HEK293 (cell line): ENCODE data around the gene MBNL2.

Source experiments
- CTCF ChIA-PET: fragments of 350-600 bp; formaldehyde crosslinking; extraction: SDS; loops from one replicate; lab custom pipeline; 2021; ENCODE audit warnings: antibody characterized with exemption; lab: Yijun Ruan, JAX
- POLR2A ChIA-PET: fragments of 300-600 bp; formaldehyde crosslinking; extraction: SDS; loops from one replicate; lab custom pipeline; 2020; ENCODE audit warnings: antibody characterized with exemption, inconsistent platforms; lab: Yijun Ruan, JAX
- H3K27ac ChIP-seq: fragments of 200-500 bp; sonication (Bioruptor generic); 2 replicates; pipeline ENCODE4 v1.5.1; 2014; ENCODE audit warnings: low read depth, low read length, control low read depth, inconsistent platforms; ENCODE audit errors: extremely low read depth
- H3K36me3 ChIP-seq, 2 experiments: fragments of 200-500 bp in 1 of 2; sonication (Bioruptor generic) in 1 of 2; 1 replicate in 1 of 2; 2 replicates in 1 of 2; pipeline ENCODE4 v1.5.1; 2014 to 2017; ENCODE audit warnings: inconsistent platforms in 2 of 2, low read length in 2 of 2; ENCODE audit not compliant: control insufficient read depth in 2 of 2, insufficient read depth in 1 of 2
- H3K4me1 ChIP-seq: fragments of 200-500 bp; sonication (Bioruptor generic); 2 replicates; pipeline ENCODE4 v1.5.1; 2014; ENCODE audit warnings: mild to moderate bottlenecking, low read length, inconsistent platforms; ENCODE audit not compliant: control insufficient read depth, insufficient read depth
- H3K4me3 ChIP-seq: 2 replicates; pipeline ENCODE4 v1.5.1; 2011; ENCODE audit warnings: low read depth, mild to moderate bottlenecking, control low read depth, low read length, moderate library complexity
- H3K9me3 ChIP-seq: fragments of 200-500 bp; sonication (Bioruptor generic); 2 replicates; pipeline ENCODE4 v1.5.1; 2014; ENCODE audit warnings: low read depth, low read length, inconsistent platforms; ENCODE audit not compliant: control insufficient read depth, insufficient read depth
- GLIS1 ChIP-seq: fragments of 450-650 bp; formaldehyde crosslinking; IDR thresholded peaks from 2 replicates; pipeline ENCODE4 v1.5.1; 2016; ENCODE audit warnings: missing biosample characterization, missing genetic modification characterization
- IKZF3 ChIP-seq: fragments of 450-650 bp; IDR thresholded peaks from 2 replicates; pipeline ENCODE4 v1.5.0; 2018; ENCODE audit warnings: missing biosample characterization, mild to moderate bottlenecking, missing genetic modification characterization, moderate library complexity
- SP3 ChIP-seq: fragments of 450-650 bp; formaldehyde crosslinking; IDR thresholded peaks from 2 replicates; pipeline ENCODE4 v1.5.1; 2016; ENCODE audit warnings: missing biosample characterization, missing genetic modification characterization
- ZFP69B ChIP-seq: fragments of 450-650 bp; formaldehyde crosslinking; IDR thresholded peaks from 2 replicates; pipeline ENCODE4 v1.5.1; 2016; ENCODE audit warnings: missing biosample characterization, missing genetic modification characterization
- ZNF169 ChIP-seq: fragments of 450-650 bp; formaldehyde crosslinking; IDR thresholded peaks from 2 replicates; pipeline ENCODE4 v1.5.1; 2016; ENCODE audit warnings: missing biosample characterization, missing genetic modification characterization
- ZNF24 ChIP-seq: fragments of 450-650 bp; formaldehyde crosslinking; IDR thresholded peaks from 2 replicates; pipeline ENCODE4 v1.5.1; 2016; ENCODE audit warnings: missing biosample characterization, missing genetic modification characterization
- ZNF426 ChIP-seq: fragments of 450-650 bp; formaldehyde crosslinking; IDR thresholded peaks from 2 replicates; pipeline ENCODE4 v1.5.1; 2017; ENCODE audit warnings: missing biosample characterization, missing genetic modification characterization, mild to moderate bottlenecking, inconsistent platforms, moderate library complexity
- ZNF549 ChIP-seq: fragments of 450-650 bp; IDR thresholded peaks from 2 replicates; pipeline ENCODE4 v1.5.1; 2018; ENCODE audit warnings: missing biosample characterization, missing genetic modification characterization, mild to moderate bottlenecking, inconsistent platforms, moderate library complexity
- ZNF600 ChIP-seq: fragments of 450-650 bp; formaldehyde crosslinking; IDR thresholded peaks from 2 replicates; pipeline ENCODE4 v1.5.1; 2016; ENCODE audit warnings: missing biosample characterization, missing genetic modification characterization
- ZNF610 ChIP-seq: fragments of 450-650 bp; formaldehyde crosslinking; IDR thresholded peaks from 2 replicates; pipeline ENCODE4 v1.5.1; 2016; ENCODE audit warnings: missing biosample characterization, missing genetic modification characterization, borderline replicate concordance
- ZNF660 ChIP-seq: fragments of 450-650 bp; IDR thresholded peaks from 2 replicates; pipeline ENCODE4 v1.5.1; 2018; ENCODE audit warnings: missing biosample characterization, mild to moderate bottlenecking, missing genetic modification characterization
- ZNF707 ChIP-seq: fragments of 450-650 bp; formaldehyde crosslinking; IDR thresholded peaks from 2 replicates; pipeline ENCODE4 v1.5.1; 2016; ENCODE audit warnings: missing biosample characterization, missing genetic modification characterization
- ZNF843 ChIP-seq: fragments of 450-650 bp; formaldehyde crosslinking; IDR thresholded peaks from 2 replicates; pipeline ENCODE4 v1.5.1; 2016; ENCODE audit warnings: missing biosample characterization, missing genetic modification characterization
- ZXDB ChIP-seq: fragments of 450-650 bp; formaldehyde crosslinking; IDR thresholded peaks from 2 replicates; pipeline ENCODE4 v1.5.1; 2016; ENCODE audit warnings: missing biosample characterization, missing genetic modification characterization
- TF ChIP-seq, protein P1 (sequence below): fragments of 450-650 bp; formaldehyde crosslinking; IDR thresholded peaks from 2 replicates; pipeline ENCODE4 v1.5.1; 2017; ENCODE audit warnings: missing biosample characterization, missing genetic modification characterization
- TF ChIP-seq, protein P2 (sequence below): fragments of 450-650 bp; formaldehyde crosslinking; IDR thresholded peaks from 2 replicates; pipeline ENCODE4 v1.5.1; 2017; ENCODE audit warnings: missing biosample characterization, missing genetic modification characterization
- TF ChIP-seq, protein P3 (sequence below): fragments of 450-650 bp; formaldehyde crosslinking; conservative IDR thresholded peaks from 2 replicates; pipeline ENCODE4 v1.5.1; 2016; ENCODE audit warnings: low read depth, missing biosample characterization, missing genetic modification characterization
- TF ChIP-seq, protein P4 (sequence below): fragments of 450-650 bp; formaldehyde crosslinking; conservative IDR thresholded peaks from 2 replicates; pipeline ENCODE4 v1.5.1; 2016; ENCODE audit warnings: low read depth, missing biosample characterization, missing genetic modification characterization
- TF ChIP-seq, protein P5 (sequence below): fragments of 450-650 bp; formaldehyde crosslinking; IDR thresholded peaks from 2 replicates; pipeline ENCODE4 v1.5.1; 2016; ENCODE audit warnings: missing biosample characterization, missing genetic modification characterization

The MBNL2 gene

DNA sequence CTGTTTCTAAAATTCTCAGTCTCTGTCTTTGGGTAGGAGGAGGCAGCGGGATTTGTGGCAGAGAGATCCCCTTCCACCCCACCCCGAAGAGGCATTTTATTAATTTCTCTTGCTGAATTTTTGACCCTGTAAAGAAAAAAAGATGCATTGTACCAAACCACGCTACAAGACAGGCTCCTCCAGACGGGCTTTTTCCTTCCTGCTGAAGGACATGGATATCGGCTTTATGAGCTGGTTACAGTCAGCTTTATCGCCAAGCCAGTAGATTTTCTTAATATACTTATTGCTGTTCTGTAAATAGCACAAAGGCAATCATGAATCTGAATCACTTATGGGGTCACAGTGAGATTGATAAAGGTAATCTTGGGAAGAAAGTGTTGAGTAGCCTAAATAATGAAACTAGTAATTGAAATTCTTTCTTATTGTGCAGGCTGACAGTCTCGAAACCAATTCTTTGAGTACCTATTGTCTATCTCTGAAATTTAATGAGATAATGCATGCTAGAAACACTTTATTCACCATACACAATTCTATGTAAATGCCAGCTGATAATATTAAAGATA is 24.5 kb downstream of the MBNL2 start:
- Histone ChIP-seq H3K27ac (no peak overlapping the region), H3K9me3 (no peaks in the 10 kb centered on the region), H3K36me3 (no peaks in the 10 kb centered on the region), H3K4me1 (peaks cover 19% of the 10 kb centered on the region)
- CTCF ChIA-PET: no interaction called here
- POLR2A ChIA-PET: no interaction called here
- TF ChIP-seq ZNF660 (peak; percentile 62; the same call in 1 of the 2 replicates), ZNF426 (no peak), SP3 (tag by site-specific recombination) (no peak)
- TF ChIP-seq, protein P1, sequence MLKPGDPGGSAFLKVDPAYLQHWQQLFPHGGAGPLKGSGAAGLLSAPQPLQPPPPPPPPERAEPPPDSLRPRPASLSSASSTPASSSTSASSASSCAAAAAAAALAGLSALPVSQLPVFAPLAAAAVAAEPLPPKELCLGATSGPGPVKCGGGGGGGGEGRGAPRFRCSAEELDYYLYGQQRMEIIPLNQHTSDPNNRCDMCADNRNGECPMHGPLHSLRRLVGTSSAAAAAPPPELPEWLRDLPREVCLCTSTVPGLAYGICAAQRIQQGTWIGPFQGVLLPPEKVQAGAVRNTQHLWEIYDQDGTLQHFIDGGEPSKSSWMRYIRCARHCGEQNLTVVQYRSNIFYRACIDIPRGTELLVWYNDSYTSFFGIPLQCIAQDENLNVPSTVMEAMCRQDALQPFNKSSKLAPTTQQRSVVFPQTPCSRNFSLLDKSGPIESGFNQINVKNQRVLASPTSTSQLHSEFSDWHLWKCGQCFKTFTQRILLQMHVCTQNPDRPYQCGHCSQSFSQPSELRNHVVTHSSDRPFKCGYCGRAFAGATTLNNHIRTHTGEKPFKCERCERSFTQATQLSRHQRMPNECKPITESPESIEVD (tag by site-specific recombination): 0 out of 2 replicates have a peak, but pooled peaks have one; percentile 24
- TF ChIP-seq, protein P2, sequence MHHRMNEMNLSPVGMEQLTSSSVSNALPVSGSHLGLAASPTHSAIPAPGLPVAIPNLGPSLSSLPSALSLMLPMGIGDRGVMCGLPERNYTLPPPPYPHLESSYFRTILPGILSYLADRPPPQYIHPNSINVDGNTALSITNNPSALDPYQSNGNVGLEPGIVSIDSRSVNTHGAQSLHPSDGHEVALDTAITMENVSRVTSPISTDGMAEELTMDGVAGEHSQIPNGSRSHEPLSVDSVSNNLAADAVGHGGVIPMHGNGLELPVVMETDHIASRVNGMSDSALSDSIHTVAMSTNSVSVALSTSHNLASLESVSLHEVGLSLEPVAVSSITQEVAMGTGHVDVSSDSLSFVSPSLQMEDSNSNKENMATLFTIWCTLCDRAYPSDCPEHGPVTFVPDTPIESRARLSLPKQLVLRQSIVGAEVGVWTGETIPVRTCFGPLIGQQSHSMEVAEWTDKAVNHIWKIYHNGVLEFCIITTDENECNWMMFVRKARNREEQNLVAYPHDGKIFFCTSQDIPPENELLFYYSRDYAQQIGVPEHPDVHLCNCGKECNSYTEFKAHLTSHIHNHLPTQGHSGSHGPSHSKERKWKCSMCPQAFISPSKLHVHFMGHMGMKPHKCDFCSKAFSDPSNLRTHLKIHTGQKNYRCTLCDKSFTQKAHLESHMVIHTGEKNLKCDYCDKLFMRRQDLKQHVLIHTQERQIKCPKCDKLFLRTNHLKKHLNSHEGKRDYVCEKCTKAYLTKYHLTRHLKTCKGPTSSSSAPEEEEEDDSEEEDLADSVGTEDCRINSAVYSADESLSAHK (tag by site-specific recombination): 0 out of 2 replicates have a peak, but pooled peaks have one; percentile 16
- TF ChIP-seq, protein P3, sequence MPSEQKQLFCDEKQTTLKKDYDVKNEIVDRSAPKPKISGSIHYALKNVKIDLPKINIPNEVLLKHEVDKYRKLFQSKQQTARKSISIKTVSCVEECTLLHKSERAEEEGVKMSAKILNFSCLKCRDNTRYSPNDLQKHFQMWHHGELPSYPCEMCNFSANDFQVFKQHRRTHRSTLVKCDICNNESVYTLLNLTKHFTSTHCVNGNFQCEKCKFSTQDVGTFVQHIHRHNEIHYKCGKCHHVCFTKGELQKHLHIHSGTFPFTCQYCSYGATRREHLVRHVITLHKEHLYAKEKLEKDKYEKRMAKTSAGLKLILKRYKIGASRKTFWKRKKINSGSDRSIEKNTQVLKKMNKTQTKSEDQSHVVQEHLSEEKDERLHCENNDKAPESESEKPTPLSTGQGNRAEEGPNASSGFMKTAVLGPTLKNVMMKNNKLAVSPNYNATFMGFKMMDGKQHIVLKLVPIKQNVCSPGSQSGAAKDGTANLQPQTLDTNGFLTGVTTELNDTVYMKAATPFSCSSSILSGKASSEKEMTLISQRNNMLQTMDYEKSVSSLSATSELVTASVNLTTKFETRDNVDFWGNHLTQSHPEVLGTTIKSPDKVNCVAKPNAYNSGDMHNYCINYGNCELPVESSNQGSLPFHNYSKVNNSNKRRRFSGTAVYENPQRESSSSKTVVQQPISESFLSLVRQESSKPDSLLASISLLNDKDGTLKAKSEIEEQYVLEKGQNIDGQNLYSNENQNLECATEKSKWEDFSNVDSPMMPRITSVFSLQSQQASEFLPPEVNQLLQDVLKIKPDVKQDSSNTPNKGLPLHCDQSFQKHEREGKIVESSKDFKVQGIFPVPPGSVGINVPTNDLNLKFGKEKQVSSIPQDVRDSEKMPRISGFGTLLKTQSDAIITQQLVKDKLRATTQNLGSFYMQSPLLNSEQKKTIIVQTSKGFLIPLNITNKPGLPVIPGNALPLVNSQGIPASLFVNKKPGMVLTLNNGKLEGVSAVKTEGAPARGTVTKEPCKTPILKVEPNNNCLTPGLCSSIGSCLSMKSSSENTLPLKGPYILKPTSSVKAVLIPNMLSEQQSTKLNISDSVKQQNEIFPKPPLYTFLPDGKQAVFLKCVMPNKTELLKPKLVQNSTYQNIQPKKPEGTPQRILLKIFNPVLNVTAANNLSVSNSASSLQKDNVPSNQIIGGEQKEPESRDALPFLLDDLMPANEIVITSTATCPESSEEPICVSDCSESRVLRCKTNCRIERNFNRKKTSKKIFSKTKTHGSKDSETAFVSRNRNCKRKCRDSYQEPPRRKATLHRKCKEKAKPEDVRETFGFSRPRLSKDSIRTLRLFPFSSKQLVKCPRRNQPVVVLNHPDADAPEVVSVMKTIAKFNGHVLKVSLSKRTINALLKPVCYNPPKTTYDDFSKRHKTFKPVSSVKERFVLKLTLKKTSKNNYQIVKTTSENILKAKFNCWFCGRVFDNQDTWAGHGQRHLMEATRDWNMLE (tag by site-specific recombination): no peak
- TF ChIP-seq, all 188 proteins: peak for 3
- H3K4me3 ChIP-seq: no peak overlapping the region

DNA sequence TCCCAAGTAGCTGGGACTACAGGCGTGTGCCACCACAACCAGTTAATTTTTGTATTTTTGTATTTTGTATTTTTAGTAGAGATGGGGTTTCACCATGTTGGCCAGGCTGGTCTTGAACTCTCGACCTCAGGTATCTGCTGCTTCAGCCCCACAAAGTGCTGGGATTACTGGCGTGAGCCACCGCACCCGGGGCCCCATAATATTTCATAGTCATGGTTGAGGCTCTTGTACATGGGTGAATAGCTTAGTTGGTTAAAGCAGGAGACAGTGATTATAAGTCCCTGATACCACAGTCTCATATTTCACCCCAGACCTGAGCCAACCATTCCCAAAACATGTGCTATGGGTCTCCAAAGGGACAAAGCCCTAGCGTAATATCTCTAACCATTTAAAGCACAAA is 26.1 kb downstream of the MBNL2 start:
- Histone ChIP-seq H3K4me1 (peaks cover 24% of the 10 kb centered on the region), H3K4me3 (no peak overlapping the region), H3K36me3 (no peaks in the 10 kb centered on the region), H3K27ac (no peak overlapping the region), H3K9me3 (no peaks in the 10 kb centered on the region)
- ChIA-PET POLR2A (no interaction called here), CTCF (no interaction called here)
- TF ChIP-seq ZNF843 (tag by site-specific recombination) (peak; percentile 65; the same call in 1 of the 2 replicates), IKZF3 (tag by site-specific recombination) (0 out of 2 replicates have a peak, but pooled peaks have one; percentile 51), GLIS1 (tag by site-specific recombination) (no peak), ZNF24 (tag by site-specific recombination) (peak; percentile 82; the same call in 1 of the 2 replicates), ZNF610 (tag by site-specific recombination) (0 out of 2 replicates have a peak, but pooled peaks have one; percentile 42), ZNF600 (tag by site-specific recombination) (0 out of 2 replicates have a peak, but pooled peaks have one; percentile 20), ZXDB (peak; percentile 55; the same call in 1 of the 2 replicates), ZFP69B (0 out of 2 replicates have a peak, but pooled peaks have one; percentile 42), ZNF707 (no peak), ZNF549 (tag by site-specific recombination) (no peak), ZNF169 (tag by site-specific recombination) (no peak)
- TF ChIP-seq, protein P4, sequence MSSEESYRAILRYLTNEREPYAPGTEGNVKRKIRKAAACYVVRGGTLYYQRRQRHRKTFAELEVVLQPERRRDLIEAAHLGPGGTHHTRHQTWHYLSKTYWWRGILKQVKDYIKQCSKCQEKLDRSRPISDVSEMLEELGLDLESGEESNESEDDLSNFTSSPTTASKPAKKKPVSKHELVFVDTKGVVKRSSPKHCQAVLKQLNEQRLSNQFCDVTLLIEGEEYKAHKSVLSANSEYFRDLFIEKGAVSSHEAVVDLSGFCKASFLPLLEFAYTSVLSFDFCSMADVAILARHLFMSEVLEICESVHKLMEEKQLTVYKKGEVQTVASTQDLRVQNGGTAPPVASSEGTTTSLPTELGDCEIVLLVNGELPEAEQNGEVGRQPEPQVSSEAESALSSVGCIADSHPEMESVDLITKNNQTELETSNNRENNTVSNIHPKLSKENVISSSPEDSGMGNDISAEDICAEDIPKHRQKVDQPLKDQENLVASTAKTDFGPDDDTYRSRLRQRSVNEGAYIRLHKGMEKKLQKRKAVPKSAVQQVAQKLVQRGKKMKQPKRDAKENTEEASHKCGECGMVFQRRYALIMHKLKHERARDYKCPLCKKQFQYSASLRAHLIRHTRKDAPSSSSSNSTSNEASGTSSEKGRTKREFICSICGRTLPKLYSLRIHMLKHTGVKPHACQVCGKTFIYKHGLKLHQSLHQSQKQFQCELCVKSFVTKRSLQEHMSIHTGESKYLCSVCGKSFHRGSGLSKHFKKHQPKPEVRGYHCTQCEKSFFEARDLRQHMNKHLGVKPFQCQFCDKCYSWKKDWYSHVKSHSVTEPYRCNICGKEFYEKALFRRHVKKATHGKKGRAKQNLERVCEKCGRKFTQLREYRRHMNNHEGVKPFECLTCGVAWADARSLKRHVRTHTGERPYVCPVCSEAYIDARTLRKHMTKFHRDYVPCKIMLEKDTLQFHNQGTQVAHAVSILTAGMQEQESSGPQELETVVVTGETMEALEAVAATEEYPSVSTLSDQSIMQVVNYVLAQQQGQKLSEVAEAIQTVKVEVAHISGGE (tag by site-specific recombination): no peak
- TF ChIP-seq, protein P5, sequence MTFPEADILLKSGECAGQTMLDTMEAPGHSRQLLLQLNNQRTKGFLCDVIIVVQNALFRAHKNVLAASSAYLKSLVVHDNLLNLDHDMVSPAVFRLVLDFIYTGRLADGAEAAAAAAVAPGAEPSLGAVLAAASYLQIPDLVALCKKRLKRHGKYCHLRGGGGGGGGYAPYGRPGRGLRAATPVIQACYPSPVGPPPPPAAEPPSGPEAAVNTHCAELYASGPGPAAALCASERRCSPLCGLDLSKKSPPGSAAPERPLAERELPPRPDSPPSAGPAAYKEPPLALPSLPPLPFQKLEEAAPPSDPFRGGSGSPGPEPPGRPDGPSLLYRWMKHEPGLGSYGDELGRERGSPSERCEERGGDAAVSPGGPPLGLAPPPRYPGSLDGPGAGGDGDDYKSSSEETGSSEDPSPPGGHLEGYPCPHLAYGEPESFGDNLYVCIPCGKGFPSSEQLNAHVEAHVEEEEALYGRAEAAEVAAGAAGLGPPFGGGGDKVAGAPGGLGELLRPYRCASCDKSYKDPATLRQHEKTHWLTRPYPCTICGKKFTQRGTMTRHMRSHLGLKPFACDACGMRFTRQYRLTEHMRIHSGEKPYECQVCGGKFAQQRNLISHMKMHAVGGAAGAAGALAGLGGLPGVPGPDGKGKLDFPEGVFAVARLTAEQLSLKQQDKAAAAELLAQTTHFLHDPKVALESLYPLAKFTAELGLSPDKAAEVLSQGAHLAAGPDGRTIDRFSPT: no peak
